Testis (tissue), 2 donors: ENCODE measurements around the gene BLCAP.

ENCODE experiments used
- POLR2A ChIP-seq: fragments of 450-650 bp; IDR thresholded peaks from one replicate; pipeline ENCODE4 v1.6.1; 2017; ENCODE audit warnings: antibody characterized with exemption, mild to moderate bottlenecking, moderate library complexity
- TF ChIP-seq, protein P1 (sequence below), 3 experiments: fragments of 450-650 bp in 2 of 3; fragments of 200-600 bp in 1 of 3; sonication (generic) in 1 of 3; IDR thresholded peaks; one replicate each; pipeline ENCODE4 v1.5.1; 2016 to 2019; ENCODE audit warnings: antibody characterized with exemption in 3 of 3, mild to moderate bottlenecking in 2 of 3, moderate library complexity in 1 of 3

DNA sequence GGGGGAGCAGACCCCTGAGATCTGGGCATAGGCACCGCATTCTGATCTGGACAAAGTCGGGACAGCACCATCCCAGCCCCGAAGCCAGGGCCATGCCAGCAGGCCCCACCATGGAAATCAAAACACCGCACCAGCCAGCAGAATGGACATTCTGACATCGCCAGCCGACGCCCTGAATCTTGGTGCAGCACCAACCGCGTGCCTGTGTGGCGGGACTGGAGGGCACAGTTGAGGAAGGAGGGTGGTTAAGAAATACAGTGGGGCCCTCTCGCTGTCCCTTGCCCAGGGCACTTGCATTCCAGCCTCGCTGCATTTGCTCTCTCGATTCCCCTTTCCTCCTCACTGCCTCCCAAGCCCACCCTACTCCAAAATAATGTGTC lies 4.7 kb downstream of the BLCAP start:
- TF ChIP-seq, protein P1, sequence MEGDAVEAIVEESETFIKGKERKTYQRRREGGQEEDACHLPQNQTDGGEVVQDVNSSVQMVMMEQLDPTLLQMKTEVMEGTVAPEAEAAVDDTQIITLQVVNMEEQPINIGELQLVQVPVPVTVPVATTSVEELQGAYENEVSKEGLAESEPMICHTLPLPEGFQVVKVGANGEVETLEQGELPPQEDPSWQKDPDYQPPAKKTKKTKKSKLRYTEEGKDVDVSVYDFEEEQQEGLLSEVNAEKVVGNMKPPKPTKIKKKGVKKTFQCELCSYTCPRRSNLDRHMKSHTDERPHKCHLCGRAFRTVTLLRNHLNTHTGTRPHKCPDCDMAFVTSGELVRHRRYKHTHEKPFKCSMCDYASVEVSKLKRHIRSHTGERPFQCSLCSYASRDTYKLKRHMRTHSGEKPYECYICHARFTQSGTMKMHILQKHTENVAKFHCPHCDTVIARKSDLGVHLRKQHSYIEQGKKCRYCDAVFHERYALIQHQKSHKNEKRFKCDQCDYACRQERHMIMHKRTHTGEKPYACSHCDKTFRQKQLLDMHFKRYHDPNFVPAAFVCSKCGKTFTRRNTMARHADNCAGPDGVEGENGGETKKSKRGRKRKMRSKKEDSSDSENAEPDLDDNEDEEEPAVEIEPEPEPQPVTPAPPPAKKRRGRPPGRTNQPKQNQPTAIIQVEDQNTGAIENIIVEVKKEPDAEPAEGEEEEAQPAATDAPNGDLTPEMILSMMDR (IDR thresholded peaks at IDR 0.05), result no peak
- no peak for TF ChIP-seq POLR2A
